ENCODE measurements around the gene PIAS4. TPM values are rescaled to one million over a fixed set of nuclear protein-coding genes. Genes with fewer than 3 reads are reported as not detected.

The PIAS4 gene
- total and polyA plus RNA-seq, 2 of the 13 experiments (the other 11 are each of a cell fraction or from before 2014, with no cell fraction given), result 9.0 to 20.1 TPM

DNA sequence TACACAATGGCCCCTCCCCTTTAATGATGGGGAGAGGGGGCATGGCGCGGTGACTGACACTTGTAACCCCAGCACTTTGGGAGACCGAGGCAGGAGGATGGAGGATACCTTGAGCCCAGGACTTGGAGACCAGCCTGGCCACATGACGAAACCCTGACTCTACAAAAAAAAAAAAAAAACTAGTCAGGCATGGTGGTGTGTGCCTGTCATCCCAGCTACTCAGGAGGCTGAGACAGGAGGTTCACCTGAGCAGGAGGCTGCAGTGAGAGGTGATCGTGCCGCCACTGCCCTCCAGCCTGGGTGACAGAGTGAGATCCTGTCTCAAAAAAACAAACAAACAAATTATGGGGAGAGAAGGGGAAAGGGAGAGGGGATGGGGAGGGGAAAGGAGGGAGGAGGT, 72.9 kb downstream of the PIAS4 start:
- H3K79me2 ChIP-seq (ENCODE audit: insufficient read depth, low read length), result no peaks in the 10 kb centered on the region
- no peak for ATAC-seq
- no peaks in the 10 kb centered on the region for H3K27me3 ChIP-seq (ENCODE audit: control insufficient read depth in 1 of 2, insufficient read depth in 2 of 2, low read length in 2 of 2)
- intact Hi-C loops (cut with micrococcal nuclease; ENCODE audit: unreplicated experiment) (no loop called here), in situ Hi-C loops (cut with HindIII; ENCODE audit: extremely low pct_ligation_motif_present, low pct_unique_long_range_greater_than_20kb) (no loop called here)
- H3K4me3 ChIP-seq (replicated peaks in 1 of 3; ENCODE audit: insufficient read depth in 1 of 3, low read depth in 2 of 3, low read length in 3 of 3), result no peak overlapping the region
- no peaks in the 10 kb centered on the region for H3K9me3 ChIP-seq (ENCODE audit: low read length)
- DNase-seq (ENCODE audit: low spot score), result no peak
- no peak overlapping the region for H3K27ac ChIP-seq (ENCODE audit: extremely low read length, insufficient read depth, low read length)
- H3K36me3 ChIP-seq (replicated peaks in 1 of 2; ENCODE audit: control insufficient read depth in 1 of 2, insufficient read depth in 2 of 2, low read length in 2 of 2), result no peaks in the 10 kb centered on the region
- no peak overlapping the region for H3K9ac ChIP-seq (ENCODE audit: insufficient read depth, low read depth, low read length)
- no peak for FAIRE-seq
- ChIA-PET POLR2A (no interaction called here), CTCF (ENCODE audit: low intra/inter-chr PET ratio, low total read pairs) (no interaction called here)
- WGBS (ENCODE audit: low lambda C conversion rate), result 44% methylated on average over 6 of the region's 6 CpGs
- peaks cover 51% of the 10 kb centered on the region for H3K4me1 ChIP-seq (ENCODE audit: insufficient read depth, low read length)
- BruUV-seq (replicated peaks), result no TSS peak
- no peak overlapping the region for H2AFZ ChIP-seq (ENCODE audit: low read length)
- no peak overlapping the region for H3K4me2 ChIP-seq (ENCODE audit: low read depth, low read length)
- peak; percentile 72 for TF ChIP-seq ZNF770 (CRISPR knock-in tag; IDR thresholded peaks at IDR 0.05)
- no peak for TF ChIP-seq SMARCC2 (IDR thresholded peaks at IDR 0.05)
- no peaks in the 10 kb centered on the region for H4K20me1 ChIP-seq (ENCODE audit: insufficient read depth, low read length)

DNA sequence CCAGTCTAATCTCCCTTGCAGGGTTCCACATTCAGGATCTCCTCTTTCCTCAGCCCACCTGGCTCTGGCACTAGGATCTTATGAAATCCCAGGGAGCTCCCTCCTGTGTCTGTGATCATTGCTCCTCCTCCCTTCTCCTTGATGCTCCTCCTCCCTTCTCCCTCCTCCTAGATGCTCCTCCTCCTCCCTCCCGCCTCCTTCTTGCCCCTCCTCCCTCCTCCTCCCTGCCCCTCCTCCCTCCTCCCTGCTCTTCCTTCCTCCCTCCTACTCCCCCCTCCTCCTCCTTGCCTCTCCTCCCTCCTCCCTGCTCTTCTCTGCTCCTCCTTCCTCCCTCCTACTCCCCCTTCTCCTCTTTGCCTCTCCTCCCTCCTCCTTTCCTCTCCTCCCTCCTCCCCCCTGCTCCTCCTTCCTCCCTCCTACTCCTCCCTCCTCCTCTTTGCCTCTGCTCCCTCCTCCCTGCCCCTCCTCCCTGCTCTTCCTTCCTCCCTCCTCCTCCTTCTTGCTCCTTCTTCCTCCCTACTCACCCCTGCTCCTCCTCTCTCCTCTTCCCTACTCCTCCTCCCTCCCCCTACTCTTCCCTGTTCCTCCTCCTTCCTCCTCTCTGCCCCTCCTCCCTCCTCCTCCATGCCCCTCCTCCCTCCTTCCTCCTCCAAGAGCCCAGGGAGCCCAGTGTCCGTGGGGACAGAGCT, 74.0 kb downstream of the PIAS4 start:
- BruUV-seq (replicated peaks), result no TSS peak
- intact Hi-C loops (cut with micrococcal nuclease; ENCODE audit: unreplicated experiment) (no loop called here), in situ Hi-C loops (cut with HindIII; ENCODE audit: extremely low pct_ligation_motif_present, low pct_unique_long_range_greater_than_20kb) (no loop called here)
- no peak for FAIRE-seq
- peak overlapping the region; percentile 27; the same call in 1 of the 2 replicates for H3K4me2 ChIP-seq (ENCODE audit: low read depth, low read length)
- no peak overlapping the region for H2AFZ ChIP-seq (ENCODE audit: low read length)
- H3K79me2 ChIP-seq (ENCODE audit: insufficient read depth, low read length), result no peaks in the 10 kb centered on the region
- no peak overlapping the region for H3K27ac ChIP-seq (ENCODE audit: extremely low read length, insufficient read depth, low read length)
- 0 out of 2 replicates have a peak overlapping the region, but pooled peaks have one; percentile 15 for H3K9ac ChIP-seq (ENCODE audit: insufficient read depth, low read depth, low read length)
- no peaks in the 10 kb centered on the region for H4K20me1 ChIP-seq (ENCODE audit: insufficient read depth, low read length)
- ChIA-PET CTCF (ENCODE audit: low intra/inter-chr PET ratio, low total read pairs) (no interaction called here), POLR2A (no interaction called here)
- H3K27me3 ChIP-seq (ENCODE audit: control insufficient read depth in 1 of 2, insufficient read depth in 2 of 2, low read length in 2 of 2), result no peaks in the 10 kb centered on the region
- no peak for DNase-seq (ENCODE audit: low spot score)
- ATAC-seq, result no peak
- H3K4me3 ChIP-seq (replicated peaks in 1 of 3; ENCODE audit: insufficient read depth in 1 of 3, low read depth in 2 of 3, low read length in 3 of 3), result peak overlapping the region in 1 of 3 experiments; percentile 33; a peak in 1 of 6 replicates
- no peaks in the 10 kb centered on the region for H3K9me3 ChIP-seq (ENCODE audit: low read length)
- TF ChIP-seq ZNF263 (CRISPR knock-in tag; IDR thresholded peaks at IDR 0.05), result peak; percentile 91
- TF ChIP-seq PCBP1 (IDR thresholded peaks at IDR 0.05; ENCODE audit: borderline replicate concordance, low read depth, low read length), result 0 out of 2 replicates have a peak, but pooled peaks have one; percentile 17
- TF ChIP-seq ZNF839 (CRISPR knock-in tag; IDR thresholded peaks at IDR 0.05; ENCODE audit: borderline replicate concordance), result no peak
- TF ChIP-seq HNRNPK (IDR thresholded peaks at IDR 0.05; ENCODE audit: low read depth, low read length, poor library complexity, severe bottlenecking), result peak; percentile 40
- TF ChIP-seq PHB2 (IDR thresholded peaks at IDR 0.05; ENCODE audit: partially characterized antibody), result no peak
- TF ChIP-seq, protein P1, sequence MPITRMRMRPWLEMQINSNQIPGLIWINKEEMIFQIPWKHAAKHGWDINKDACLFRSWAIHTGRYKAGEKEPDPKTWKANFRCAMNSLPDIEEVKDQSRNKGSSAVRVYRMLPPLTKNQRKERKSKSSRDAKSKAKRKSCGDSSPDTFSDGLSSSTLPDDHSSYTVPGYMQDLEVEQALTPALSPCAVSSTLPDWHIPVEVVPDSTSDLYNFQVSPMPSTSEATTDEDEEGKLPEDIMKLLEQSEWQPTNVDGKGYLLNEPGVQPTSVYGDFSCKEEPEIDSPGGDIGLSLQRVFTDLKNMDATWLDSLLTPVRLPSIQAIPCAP (CRISPR knock-in tag; IDR thresholded peaks at IDR 0.05; ENCODE audit: low read depth), result no peak
- H3K4me1 ChIP-seq (ENCODE audit: insufficient read depth, low read length), result peaks cover 62% of the 10 kb centered on the region
- WGBS (ENCODE audit: low lambda C conversion rate), result 5% methylated on average over 2 of the region's 2 CpGs
- no peaks in the 10 kb centered on the region for H3K36me3 ChIP-seq (replicated peaks in 1 of 2; ENCODE audit: control insufficient read depth in 1 of 2, insufficient read depth in 2 of 2, low read length in 2 of 2)

Data from HepG2 (cell line).